Gastrocnemius medialis (tissue), 4 donors: ENCODE results near the gene RMND5B. TPM values are rescaled to one million over a fixed set of nuclear protein-coding genes. Genes with fewer than 3 reads are reported as not detected.

Experiments used
- ATAC-seq, 2 donors: fragments of 150-250 bp; one replicate each; pipeline ENCODE4 v1.9.1; 2016
- DNase-seq, 2 donors: peaks; one replicate each; pipeline ENCODE4 v3.0.0-alpha.2; 2019
- H3K27ac ChIP-seq, 4 donors: fragments of 200-600 bp; sonication (generic); 1 replicate in 1 of 4; 2 replicates in 3 of 4; pipeline ENCODE4 v1.5.1; 2016 to 2018; ENCODE audit warnings: mild to moderate bottlenecking in 2 of 4, moderate library complexity in 1 of 4
- H3K27me3 ChIP-seq, 3 donors: fragments of 200-600 bp; sonication (generic) in 2 of 3; 1 replicate in 1 of 3; 2 replicates in 2 of 3; pipeline versions ENCODE4 v1.5.1 to v1.6.0; 2016 to 2019; ENCODE audit warnings: mild to moderate bottlenecking in 1 of 3, moderate library complexity in 1 of 3
- H3K36me3 ChIP-seq, 2 donors: fragments of 200-600 bp; sonication (generic) in 1 of 2; one replicate each; pipeline ENCODE4 v1.5.1; 2017 to 2018
- H3K4me1 ChIP-seq, 2 donors: fragments of 200-600 bp; sonication (generic) in 1 of 2; one replicate each; pipeline ENCODE4 v1.5.1; 2016 to 2017; ENCODE audit warnings: mild to moderate bottlenecking in 2 of 2
- H3K4me3 ChIP-seq, 4 donors: fragments of 200-600 bp; sonication (generic) in 3 of 4; 1 replicate in 1 of 4; 2 replicates in 3 of 4; pipeline ENCODE4 v1.5.1; 2016 to 2019; ENCODE audit warnings: mild to moderate bottlenecking in 2 of 4
- H3K9me3 ChIP-seq, 3 donors: fragments of 200-600 bp; sonication (generic) in 2 of 3; 1 replicate in 1 of 3; 2 replicates in 2 of 3; pipeline ENCODE4 v1.5.1; 2016 to 2019
- CTCF ChIP-seq, 5 experiments: fragments of 450-650 bp in 3 of 5; fragments of 200-600 bp in 2 of 5; sonication (generic) in 2 of 5; IDR thresholded peaks in 4 of 5; conservative IDR thresholded peaks in 1 of 5; 1 replicate in 4 of 5; 2 replicates in 1 of 5; pipeline ENCODE4 v1.5.1; 2016 to 2019; ENCODE audit warnings: antibody characterized with exemption in 5 of 5, mild to moderate bottlenecking in 3 of 5, moderate library complexity in 3 of 5
- POLR2A ChIP-seq, 2 donors: fragments of 450-650 bp; IDR thresholded peaks; one replicate each; pipeline ENCODE4 v1.6.1; 2017; ENCODE audit warnings: antibody characterized with exemption in 2 of 2, mild to moderate bottlenecking in 2 of 2, moderate library complexity in 2 of 2
- in situ Hi-C, 4 donors: fragments of 200-750 bp; cut with MboI; loops; one replicate each; pipeline versions ENCODE4 v1.15.0 to v1.8.0; 2017; ENCODE audit warnings: low sequenced_read_pairs in 4 of 4
- intact Hi-C: fragments of 100-400 bp; cut with DNase I; formaldehyde crosslinking; loops from one replicate; pipeline ENCODE4 v1.15.1; 2023; ENCODE audit warnings: low total_unique reads
- total RNA-seq, 4 donors: library from RNA; depleted of rRNA; stranded (reverse); fragments of >200 nt; gene quantifications; one replicate each; pipeline versions ENCODE4 v1.1.0 to v1.2.3, GENCODE V29; 2016

RMND5B gene
- total RNA-seq, 4 donors from 2014 or later, result 24.0 to 55.9 (median 44.2) TPM

- in situ Hi-C loops (no loop called here), intact Hi-C loops (loop anchor here (1.0 kb wide), 1 partner anchor 21 kb away; no protein-coding TSS in a partner anchor)
- Histone ChIP-seq H3K27me3 (no peaks in the 10 kb centered on the region), H3K4me1 (peaks cover 5 to 11% of the 10 kb centered on the region in 2 donors), H3K4me3 (peak overlapping the region; percentile 73 to 100 (median 89)), H3K27ac (peak overlapping the region; percentile 88 to 99 (median 94)), H3K9me3 (no peaks in the 10 kb centered on the region), H3K36me3 (peaks cover 0 to 10% of the 10 kb centered on the region in 2 donors)
- DNase-seq (no peak), ATAC-seq (no peak)
- TF ChIP-seq CTCF (IDR thresholded peaks at IDR 0.05 in 4 of 5, conservative IDR thresholded peaks at IDR 0.05 in 1 of 5) (no peak), POLR2A (IDR thresholded peaks at IDR 0.05) (no peak)
These were observed 707 bp downstream of the RMND5B start for GRCh38 chr5:178131446-178131996.

- intact Hi-C loops (no loop called here), in situ Hi-C loops (no loop called here)
- TF ChIP-seq CTCF (IDR thresholded peaks at IDR 0.05 in 4 of 5, conservative IDR thresholded peaks at IDR 0.05 in 1 of 5) (no peak), POLR2A (IDR thresholded peaks at IDR 0.05) (no peak)
- Histone ChIP-seq H3K4me1 (peaks cover 1 to 3% of the 10 kb centered on the region in 2 donors), H3K9me3 (no peaks in the 10 kb centered on the region), H3K27ac (no peak overlapping the region), H3K4me3 (no peak overlapping the region), H3K27me3 (no peaks in the 10 kb centered on the region), H3K36me3 (peaks cover 0 to 23% of the 10 kb centered on the region in 2 donors)
- no peak for DNase-seq
- ATAC-seq, result no peak
These were observed 6.2 kb downstream of the RMND5B start for GRCh38 chr5:178136990-178137389.

- peaks cover 0 to 33% of the 10 kb centered on the region in 2 donors for H3K36me3 ChIP-seq
- DNase-seq, result no peak
- in situ Hi-C loops (no loop called here), intact Hi-C loops (no loop called here)
- no peaks in the 10 kb centered on the region for H3K9me3 ChIP-seq
- H3K4me1 ChIP-seq, result no peaks in the 10 kb centered on the region
- H3K27me3 ChIP-seq, result no peaks in the 10 kb centered on the region
- ATAC-seq, result no peak
- TF ChIP-seq CTCF (IDR thresholded peaks at IDR 0.05 in 4 of 5, conservative IDR thresholded peaks at IDR 0.05 in 1 of 5) (no peak), POLR2A (IDR thresholded peaks at IDR 0.05) (no peak)
- no peak overlapping the region for H3K27ac ChIP-seq
- H3K4me3 ChIP-seq, result no peak overlapping the region
These were observed 7.2 kb downstream of the RMND5B start for GRCh38 chr5:178137991-178138390.

- in situ Hi-C loops (no loop called here), intact Hi-C loops (no loop called here)
- DNase-seq (no peak), ATAC-seq (no peak)
- Histone ChIP-seq H3K27ac (no peak overlapping the region), H3K27me3 (no peaks in the 10 kb centered on the region), H3K4me1 (peaks cover 0 to 7% of the 10 kb centered on the region in 2 donors), H3K9me3 (no peaks in the 10 kb centered on the region), H3K4me3 (no peak overlapping the region), H3K36me3 (peaks cover 0 to 55% of the 10 kb centered on the region in 2 donors)
- TF ChIP-seq CTCF (IDR thresholded peaks at IDR 0.05 in 4 of 5, conservative IDR thresholded peaks at IDR 0.05 in 1 of 5), result no peak
- no peak for TF ChIP-seq POLR2A (IDR thresholded peaks at IDR 0.05)
These were observed 10.7 kb downstream of the RMND5B start for GRCh38 chr5:178141550-178141949.

- in situ Hi-C loops (no loop called here), intact Hi-C loops (no loop called here)
- no peak for DNase-seq
- Histone ChIP-seq H3K4me1 (peaks cover 0 to 7% of the 10 kb centered on the region in 2 donors), H3K9me3 (no peaks in the 10 kb centered on the region), H3K4me3 (no peak overlapping the region), H3K27me3 (no peaks in the 10 kb centered on the region), H3K27ac (no peak overlapping the region), H3K36me3 (peaks cover 0 to 65% of the 10 kb centered on the region in 2 donors)
- ATAC-seq, result no peak
- TF ChIP-seq CTCF (IDR thresholded peaks at IDR 0.05 in 4 of 5, conservative IDR thresholded peaks at IDR 0.05 in 1 of 5), result no peak
These were observed 11.8 kb downstream of the RMND5B start for GRCh38 chr5:178142642-178143041.
